ENCODE data around the gene SH3PXD2A.

DNA sequence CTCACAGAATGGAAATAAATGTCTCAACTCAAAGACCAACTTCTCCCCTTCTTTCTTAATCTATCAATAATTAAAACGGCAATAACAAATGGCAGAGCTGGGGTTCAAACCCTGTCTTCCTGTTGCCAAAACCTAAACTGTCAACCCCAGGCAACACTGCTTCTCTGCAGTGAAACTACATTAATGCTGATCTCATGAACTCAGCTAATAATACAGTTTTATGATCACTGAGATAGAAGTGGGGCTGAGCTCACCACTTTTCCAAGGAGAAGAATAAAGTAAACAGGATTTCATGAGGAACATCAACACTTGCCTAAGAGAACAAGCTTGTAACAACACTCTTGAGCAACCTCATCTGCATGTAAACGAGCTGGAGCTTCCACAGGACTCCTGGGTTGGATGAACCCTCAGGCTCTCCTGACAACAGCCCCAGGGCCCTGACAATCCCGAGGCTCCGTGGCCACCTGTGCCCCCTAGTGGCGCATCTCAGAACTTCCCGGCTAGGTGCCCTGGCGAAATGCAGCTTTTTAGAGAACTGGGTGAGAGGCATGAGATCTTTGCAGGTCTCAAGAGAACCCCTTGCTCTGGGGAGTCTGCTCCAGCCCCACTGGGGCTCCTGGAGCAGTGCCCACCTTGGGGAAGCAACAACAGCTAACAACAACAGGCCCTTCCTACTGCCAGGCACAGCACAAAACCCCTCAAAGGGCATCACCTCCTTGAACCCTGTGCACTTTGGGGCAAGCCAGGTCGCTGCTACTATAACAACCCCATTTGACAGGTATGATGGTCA is 169.3 kb downstream of the SH3PXD2A start:
- TF ChIP-seq SPI1 (IDR thresholded peaks at IDR 0.05; ENCODE audit: low read depth, low read length) (0 out of 2 replicates have a peak, but pooled peaks have one; percentile 16), POLR2A (IDR thresholded peaks at IDR 0.05; ENCODE audit: low read depth, low read length) (no peak), POLR2AphosphoS5 (IDR thresholded peaks at IDR 0.05; ENCODE audit: low read depth, low read length) (no peak), TAF1 (IDR thresholded peaks at IDR 0.05; ENCODE audit: low read depth, low read length) (no peak), PAX5 (IDR thresholded peaks at IDR 0.05; ENCODE audit: insufficient read depth, low read length, severe bottlenecking) (no peak)

All from GM12891 (cell line).